ENCODE results near the gene GOLGA8T.
"Not testable (repeated sequence)": the region's sequence is repeated elsewhere in the genome, so short reads cannot be mapped to it uniquely, and the experiment has no call there.

Gene GOLGA8T

GRCh38 chr15:30191143-30191542, 56.3 kb downstream of the GOLGA8T start:
- not testable (repeated sequence) for DNase-seq

GRCh38 chr15:30191639-30192038, 56.8 kb downstream of the GOLGA8T start:
- not testable (repeated sequence) for DNase-seq

DNA sequence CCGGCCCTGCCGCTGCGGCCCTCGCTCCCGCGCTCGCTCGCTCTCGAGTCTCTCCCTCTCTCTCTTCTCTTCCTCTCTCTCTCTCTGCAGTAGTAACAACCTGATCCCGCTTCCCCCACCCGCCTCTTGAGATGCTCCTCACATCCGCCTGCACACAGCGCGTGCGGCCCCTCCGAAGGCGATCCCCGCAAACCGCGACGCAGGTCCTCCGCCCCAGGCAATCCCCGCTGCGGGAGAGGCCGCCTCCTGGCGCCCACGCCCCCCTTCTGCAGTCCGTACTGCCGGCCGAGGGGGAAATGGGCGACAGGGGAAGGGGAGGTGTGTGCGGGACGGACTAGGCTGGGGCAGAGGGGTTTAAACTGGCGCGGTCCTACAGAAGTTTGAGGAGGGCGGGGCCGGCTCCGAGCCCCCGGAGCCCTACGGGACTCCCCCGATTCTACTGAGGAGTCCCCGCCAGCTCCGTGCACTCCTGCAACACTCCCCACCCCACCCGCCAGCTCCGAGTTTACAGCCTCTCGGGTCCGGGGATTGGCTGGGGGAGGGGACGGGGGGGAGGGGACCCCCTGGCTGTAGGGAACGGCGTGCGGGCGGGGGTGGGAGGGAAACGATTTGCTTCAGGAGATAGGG, 57.4 kb downstream of the GOLGA8T start:
- not testable (repeated sequence) for DNase-seq

- DNase-seq = not testable (repeated sequence)
These were observed 58.0 kb downstream of the GOLGA8T start for GRCh38 chr15:30192892-30193291.

Measured in hypothalamus (tissue), 51 donors.